H4 (cell line): ENCODE measurements around the gene B3GAT2. TPM values are rescaled to one million over a fixed set of nuclear protein-coding genes. Genes with fewer than 3 reads are reported as not detected.
A peak's percentile ranks its signal among the peaks of the same experiment; 100 is the strongest.

ENCODE experiments used
- DNase-seq: peaks from one replicate; pipeline ENCODE4 v3.0.0-alpha.2; 2015; ENCODE audit warnings: low spot score
- total RNA-seq: library from RNA; depleted of rRNA; stranded (reverse); fragments of >200 nt; shearing (Covaris generic); gene quantifications from 2 replicates; pipeline ENCODE4 v1.2.3, GENCODE V29; 2014

Gene B3GAT2
- total RNA-seq, 1 experiment from 2014 or later, result not detected

GRCh38 chr6:70900047-70900446 is 56.8 kb downstream of the B3GAT2 start:
- DNase-seq, result no peak

GRCh38 chr6:70894001-70894400 is 62.9 kb downstream of the B3GAT2 start:
- no peak for DNase-seq

GRCh38 chr6:70889270-70889669 is 67.6 kb downstream of the B3GAT2 start:
- no peak for DNase-seq

GRCh38 chr6:70886661-70887060 is 70.2 kb downstream of the B3GAT2 start:
- no peak for DNase-seq

- DNase-seq, result no peak
Measured at GRCh38 chr6:70886071-70886470, 70.8 kb downstream of the B3GAT2 start.

GRCh38 chr6:70884074-70884983 is 72.5 kb downstream of the B3GAT2 start:
- DNase-seq, result peak; percentile 38

- no peak for DNase-seq
Measured at GRCh38 chr6:70879496-70879895, 77.4 kb downstream of the B3GAT2 start.

- no peak for DNase-seq
Measured at GRCh38 chr6:70874181-70874913, 82.5 kb downstream of the B3GAT2 start.

- no peak for DNase-seq
Measured at GRCh38 chr6:70872469-70872868, 84.4 kb downstream of the B3GAT2 start.

GRCh38 chr6:70864401-70864800 is 92.5 kb downstream of the B3GAT2 start:
- DNase-seq, result no peak

GRCh38 chr6:70863343-70863742 is 93.5 kb downstream of the B3GAT2 start:
- DNase-seq, result no peak

- no peak for DNase-seq
Measured at GRCh38 chr6:70860920-70861319, 95.9 kb downstream of the B3GAT2 start.

GRCh38 chr6:70860045-70860444 is 96.8 kb downstream of the B3GAT2 start:
- DNase-seq, result no peak

- no peak for DNase-seq
Measured at GRCh38 chr6:70857387-70858077, 99.3 kb downstream of the B3GAT2 start.

GRCh38 chr6:70852667-70853246 is 104.1 kb downstream of the B3GAT2 start:
- DNase-seq, result no peak

GRCh38 chr6:70849348-70850069 is 107.4 kb downstream of the B3GAT2 start:
- no peak for DNase-seq

GRCh38 chr6:70847106-70848084 is 109.5 kb downstream of the B3GAT2 start:
- no peak for DNase-seq

- no peak for DNase-seq
Measured at GRCh38 chr6:70846207-70846835, 110.5 kb downstream of the B3GAT2 start.

GRCh38 chr6:70844301-70844700 is 112.6 kb downstream of the B3GAT2 start:
- DNase-seq, result no peak
